Neutrophil (primary cell): ENCODE data around the gene NF1.

Experiments used
- H3K27ac ChIP-seq: fragments of 200-600 bp; sonication (generic); 2 replicates; pipeline ENCODE4 v1.5.1; 2016; ENCODE audit warnings: mild to moderate bottlenecking, moderate library complexity
- H3K27me3 ChIP-seq: fragments of 200-600 bp; sonication (generic); 2 replicates; pipeline ENCODE4 v1.6.0; 2016; ENCODE audit warnings: mild to moderate bottlenecking
- H3K36me3 ChIP-seq: fragments of 200-600 bp; sonication (generic); 2 replicates; pipeline ENCODE4 v1.5.1; 2017
- H3K4me1 ChIP-seq, 2 experiments: fragments of 200-600 bp in 1 of 2; sonication (generic) in 1 of 2; 1 replicate in 1 of 2; 2 replicates in 1 of 2; pipeline versions ENCODE4 v1.5.1 to v1.6.1; 2013 to 2016; ENCODE audit warnings: low read depth in 1 of 2, low read length in 1 of 2, mild to moderate bottlenecking in 1 of 2, moderate library complexity in 1 of 2; ENCODE audit not compliant: control insufficient read depth in 1 of 2, insufficient read depth in 1 of 2
- H3K4me3 ChIP-seq, 2 experiments: fragments of 200-600 bp in 1 of 2; sonication (generic) in 1 of 2; 1 replicate in 1 of 2; 2 replicates in 1 of 2; pipeline ENCODE4 v1.5.1; 2013 to 2016; ENCODE audit warnings: low read depth in 1 of 2, low read length in 1 of 2, mild to moderate bottlenecking in 1 of 2, moderate library complexity in 1 of 2
- H3K9me3 ChIP-seq: fragments of 200-600 bp; sonication (generic); 2 replicates; pipeline ENCODE4 v1.5.1; 2016
- CTCF ChIP-seq: fragments of 200-600 bp; sonication (generic); IDR thresholded peaks from 2 replicates; pipeline ENCODE4 v1.5.1; 2016; ENCODE audit warnings: antibody characterized with exemption

The NF1 gene

GRCh38 chr17:31400481-31400950 is 305.7 kb downstream of the NF1 start:
- peaks cover 29% of the 10 kb centered on the region for H3K27me3 ChIP-seq
- TF ChIP-seq CTCF = no peak

GRCh38 chr17:31401456-31402254 is 306.9 kb downstream of the NF1 start:
- Histone ChIP-seq H3K4me3 (no peak overlapping the region), H3K9me3 (no peaks in the 10 kb centered on the region), H3K36me3 (no peaks in the 10 kb centered on the region), H3K4me1 (no peaks in the 10 kb centered on the region), H3K27ac (no peak overlapping the region), H3K27me3 (peaks cover 23% of the 10 kb centered on the region)
- TF ChIP-seq CTCF = no peak

More at GRCh38 chr17:31400481-31400950, 305.7 kb downstream of the NF1 start:
- Histone ChIP-seq H3K36me3 (no peaks in the 10 kb centered on the region), H3K27ac (no peak overlapping the region), H3K4me1 (no peaks in the 10 kb centered on the region), H3K4me3 (no peak overlapping the region), H3K9me3 (no peaks in the 10 kb centered on the region)

GRCh38 chr17:31404028-31404949 is 309.5 kb downstream of the NF1 start:
- Histone ChIP-seq H3K4me1 (no peaks in the 10 kb centered on the region), H3K27me3 (peaks cover 17% of the 10 kb centered on the region), H3K9me3 (no peaks in the 10 kb centered on the region), H3K27ac (no peak overlapping the region), H3K4me3 (no peak overlapping the region), H3K36me3 (no peaks in the 10 kb centered on the region)
- TF ChIP-seq CTCF = no peak

GRCh38 chr17:31405890-31406371 is 311.2 kb downstream of the NF1 start:
- Histone ChIP-seq H3K9me3 (no peaks in the 10 kb centered on the region), H3K27me3 (peaks cover 17% of the 10 kb centered on the region), H3K27ac (no peak overlapping the region), H3K36me3 (no peaks in the 10 kb centered on the region), H3K4me1 (no peaks in the 10 kb centered on the region), H3K4me3 (no peak overlapping the region)
- TF ChIP-seq CTCF = no peak

GRCh38 chr17:31408586-31408985 is 313.8 kb downstream of the NF1 start:
- peaks cover 17% of the 10 kb centered on the region for H3K27me3 ChIP-seq
- no peaks in the 10 kb centered on the region for H3K36me3 ChIP-seq
- H3K4me1 ChIP-seq = no peaks in the 10 kb centered on the region
- no peak for TF ChIP-seq CTCF
- no peaks in the 10 kb centered on the region for H3K9me3 ChIP-seq
- no peak overlapping the region for H3K27ac ChIP-seq
- H3K4me3 ChIP-seq = no peak overlapping the region
